ENCODE measurements around the gene SEC22C. TPM values are rescaled to one million over a fixed set of nuclear protein-coding genes. Genes with fewer than 3 reads are reported as not detected.
A peak's percentile ranks its signal among the peaks of the same experiment; 100 is the strongest.

The SEC22C gene
- total and polyA plus RNA-seq, 2 of the 13 experiments (the other 11 are each of a cell fraction or from before 2014, with no cell fraction given), result 20.0 to 40.0 TPM

DNA sequence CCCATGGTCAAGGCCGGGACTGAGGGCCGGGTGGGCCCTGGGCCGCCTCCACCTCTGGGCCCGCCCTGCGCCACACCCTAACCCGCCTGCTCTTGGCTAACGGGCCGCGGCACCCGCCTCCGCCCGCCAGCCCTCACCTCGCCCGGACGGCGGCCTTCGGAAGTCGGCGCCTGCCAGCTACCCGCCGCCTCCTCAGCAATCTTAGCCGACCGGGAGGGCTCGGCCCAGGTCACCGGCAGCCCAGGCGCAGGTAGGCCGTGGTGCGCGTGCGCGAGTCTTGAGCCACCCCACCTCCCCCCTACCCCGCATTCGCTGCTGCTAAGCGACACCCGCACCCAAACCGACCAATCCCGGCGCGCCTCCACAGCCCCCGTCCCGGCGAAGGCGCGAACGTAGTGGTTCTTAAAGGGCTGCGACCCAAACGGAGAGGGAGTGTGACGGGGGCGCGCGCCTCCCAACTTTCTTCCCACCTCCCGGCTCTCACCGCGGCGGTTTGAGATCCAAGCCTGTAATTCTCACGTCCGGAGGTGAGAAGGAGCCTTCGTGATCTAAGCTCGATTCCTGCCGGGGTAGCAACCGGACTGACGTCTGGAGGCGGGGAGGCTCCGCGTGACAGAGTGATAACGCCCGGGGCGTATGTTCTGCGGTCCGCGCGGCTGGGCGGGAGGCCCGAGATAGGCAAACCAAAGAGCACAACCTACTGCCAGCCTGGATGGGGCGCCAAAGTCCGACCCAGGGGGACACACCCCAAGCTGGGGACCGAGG lies at the start of gene SEC22C (continued):
- TF ChIP-seq HIVEP1 (CRISPR knock-in tag; IDR thresholded peaks at IDR 0.05) (no peak; the same call in 1 of the 2 replicates), HNRNPH1 (optimal IDR thresholded peaks at IDR 0.05; ENCODE audit: low read depth, low read length) (no peak), MYC (CRISPR knock-in tag; IDR thresholded peaks at IDR 0.05; ENCODE audit: borderline replicate concordance) (peak; percentile 52; the same call in 1 of the 2 replicates), CREB3 (CRISPR knock-in tag; IDR thresholded peaks at IDR 0.05) (no peak), ZNF773 (CRISPR knock-in tag; IDR thresholded peaks at IDR 0.05; ENCODE audit: borderline replicate concordance) (no peak; the same call in 1 of the 2 replicates), ZNF777 (CRISPR knock-in tag; IDR thresholded peaks at IDR 0.05) (peak; percentile 70; the same call in 1 of the 2 replicates), ZNF816 (CRISPR knock-in tag; IDR thresholded peaks at IDR 0.05; ENCODE audit: borderline replicate concordance) (peak; percentile 56; the same call in 1 of the 2 replicates), POLR2G (IDR thresholded peaks at IDR 0.05; ENCODE audit: low read depth, low read length) (peak; percentile 88), ELF4 (CRISPR knock-in tag; IDR thresholded peaks at IDR 0.05; ENCODE audit: borderline replicate concordance) (no peak; the same call in 1 of the 2 replicates), YY1 (IDR thresholded peaks at IDR 0.05; ENCODE audit: insufficient read depth, insufficient replicate concordance, low read depth, low read length) (no peak), FOXA1 (IDR thresholded peaks at IDR 0.05) (no peak), FOXA1 (CRISPR knock-in tag; IDR thresholded peaks at IDR 0.05) (no peak), RFX5 (IDR thresholded peaks at IDR 0.05; ENCODE audit: low read depth, low read length) (peak; percentile 34; the same call in 1 of the 2 replicates), ZNF574 (CRISPR knock-in tag; IDR thresholded peaks at IDR 0.05) (peak; percentile 72), ZBTB38 (CRISPR knock-in tag; IDR thresholded peaks at IDR 0.05) (peak; percentile 67; the same call in 1 of the 2 replicates), ZNF761 (CRISPR knock-in tag; conservative IDR thresholded peaks at IDR 0.05) (0 out of 2 replicates have a peak, but pooled peaks have one; percentile 48)
- TF ChIP-seq, protein P1, sequence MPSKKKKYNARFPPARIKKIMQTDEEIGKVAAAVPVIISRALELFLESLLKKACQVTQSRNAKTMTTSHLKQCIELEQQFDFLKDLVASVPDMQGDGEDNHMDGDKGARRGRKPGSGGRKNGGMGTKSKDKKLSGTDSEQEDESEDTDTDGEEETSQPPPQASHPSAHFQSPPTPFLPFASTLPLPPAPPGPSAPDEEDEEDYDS (CRISPR knock-in tag; IDR thresholded peaks at IDR 0.05), result peak; percentile 91
- TF ChIP-seq, protein P2, sequence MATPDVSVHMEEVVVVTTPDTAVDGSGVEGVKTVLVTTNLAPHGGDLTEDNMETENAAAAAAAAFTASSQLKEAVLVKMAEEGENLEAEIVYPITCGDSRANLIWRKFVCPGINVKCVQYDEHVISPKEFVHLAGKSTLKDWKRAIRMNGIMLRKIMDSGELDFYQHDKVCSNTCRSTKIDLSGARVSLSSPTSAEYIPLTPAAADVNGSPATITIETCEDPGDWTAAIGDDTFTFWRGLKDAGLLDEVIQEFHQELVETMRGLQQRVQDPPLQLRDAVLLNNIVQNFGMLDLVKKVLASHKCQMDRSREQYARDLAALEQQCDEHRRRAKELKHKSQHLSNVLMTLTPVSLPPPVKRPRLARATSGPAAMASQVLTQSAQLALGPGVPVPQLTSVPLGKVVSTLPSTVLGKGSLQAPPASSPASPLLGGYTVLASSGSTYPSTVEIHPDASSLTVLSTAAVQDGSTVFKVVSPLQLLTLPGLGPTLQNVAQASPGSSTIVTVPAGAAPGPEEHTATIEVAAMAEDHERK (CRISPR knock-in tag; IDR thresholded peaks at IDR 0.05; ENCODE audit: low read depth), result no peak; the same call in 1 of the 2 replicates
- TF ChIP-seq, protein P3, sequence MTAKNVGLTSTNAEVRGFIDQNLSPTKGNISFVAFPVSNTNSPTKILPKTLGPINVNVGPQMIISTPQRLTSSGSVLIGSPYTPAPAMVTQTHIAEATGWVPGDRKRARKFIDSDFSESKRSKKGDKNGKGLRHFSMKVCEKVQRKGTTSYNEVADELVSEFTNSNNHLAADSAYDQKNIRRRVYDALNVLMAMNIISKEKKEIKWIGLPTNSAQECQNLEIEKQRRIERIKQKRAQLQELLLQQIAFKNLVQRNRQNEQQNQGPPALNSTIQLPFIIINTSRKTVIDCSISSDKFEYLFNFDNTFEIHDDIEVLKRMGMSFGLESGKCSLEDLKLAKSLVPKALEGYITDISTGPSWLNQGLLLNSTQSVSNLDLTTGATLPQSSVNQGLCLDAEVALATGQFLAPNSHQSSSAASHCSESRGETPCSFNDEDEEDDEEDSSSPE (CRISPR knock-in tag; IDR thresholded peaks at IDR 0.05), result peak; percentile 94
- TF ChIP-seq, protein P4, sequence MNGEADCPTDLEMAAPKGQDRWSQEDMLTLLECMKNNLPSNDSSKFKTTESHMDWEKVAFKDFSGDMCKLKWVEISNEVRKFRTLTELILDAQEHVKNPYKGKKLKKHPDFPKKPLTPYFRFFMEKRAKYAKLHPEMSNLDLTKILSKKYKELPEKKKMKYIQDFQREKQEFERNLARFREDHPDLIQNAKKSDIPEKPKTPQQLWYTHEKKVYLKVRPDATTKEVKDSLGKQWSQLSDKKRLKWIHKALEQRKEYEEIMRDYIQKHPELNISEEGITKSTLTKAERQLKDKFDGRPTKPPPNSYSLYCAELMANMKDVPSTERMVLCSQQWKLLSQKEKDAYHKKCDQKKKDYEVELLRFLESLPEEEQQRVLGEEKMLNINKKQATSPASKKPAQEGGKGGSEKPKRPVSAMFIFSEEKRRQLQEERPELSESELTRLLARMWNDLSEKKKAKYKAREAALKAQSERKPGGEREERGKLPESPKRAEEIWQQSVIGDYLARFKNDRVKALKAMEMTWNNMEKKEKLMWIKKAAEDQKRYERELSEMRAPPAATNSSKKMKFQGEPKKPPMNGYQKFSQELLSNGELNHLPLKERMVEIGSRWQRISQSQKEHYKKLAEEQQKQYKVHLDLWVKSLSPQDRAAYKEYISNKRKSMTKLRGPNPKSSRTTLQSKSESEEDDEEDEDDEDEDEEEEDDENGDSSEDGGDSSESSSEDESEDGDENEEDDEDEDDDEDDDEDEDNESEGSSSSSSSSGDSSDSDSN (CRISPR knock-in tag; IDR thresholded peaks at IDR 0.05), result peak; percentile 93

Measured in HepG2 (cell line).